ENCODE data around the gene DAZL.

DAZL gene

GRCh38 chr3:16606398-16606797 is 1.2 kb upstream of the DAZL start:
- H3K27ac ChIP-seq, result no peak overlapping the region
- TF ChIP-seq CTCF (IDR thresholded peaks at IDR 0.05) (no peak), ZFX (IDR thresholded peaks at IDR 0.05; ENCODE audit: borderline replicate concordance) (no peak)

- H3K27ac ChIP-seq, result no peak overlapping the region
- TF ChIP-seq CTCF (IDR thresholded peaks at IDR 0.05), result no peak
- TF ChIP-seq ZFX (IDR thresholded peaks at IDR 0.05; ENCODE audit: borderline replicate concordance), result no peak
Measured at GRCh38 chr3:16605966-16606365, 743 bp upstream of the DAZL start.

- no peak overlapping the region for H3K27ac ChIP-seq
- 0 out of 2 replicates have a peak, but pooled peaks have one; percentile 9 for TF ChIP-seq CTCF (IDR thresholded peaks at IDR 0.05)
- TF ChIP-seq ZFX (IDR thresholded peaks at IDR 0.05; ENCODE audit: borderline replicate concordance), result no peak
Measured at GRCh38 chr3:16604433-16604832, 790 bp downstream of the DAZL start.

GRCh38 chr3:16601537-16602005 is 3.7 kb downstream of the DAZL start:
- peak; percentile 52 for TF ChIP-seq CTCF (IDR thresholded peaks at IDR 0.05)
- no peak for TF ChIP-seq ZFX (IDR thresholded peaks at IDR 0.05; ENCODE audit: borderline replicate concordance)
- no peak overlapping the region for H3K27ac ChIP-seq

- no peak overlapping the region for H3K27ac ChIP-seq
- TF ChIP-seq ZFX (IDR thresholded peaks at IDR 0.05; ENCODE audit: borderline replicate concordance) (no peak), CTCF (IDR thresholded peaks at IDR 0.05) (peak; percentile 85)
Measured at GRCh38 chr3:16600780-16601536, 4.3 kb downstream of the DAZL start.

GRCh38 chr3:16599694-16600093 is 5.5 kb downstream of the DAZL start:
- TF ChIP-seq ZFX (IDR thresholded peaks at IDR 0.05; ENCODE audit: borderline replicate concordance), result no peak
- TF ChIP-seq CTCF (IDR thresholded peaks at IDR 0.05), result no peak

GRCh38 chr3:16596352-16597032 is 8.7 kb downstream of the DAZL start:
- TF ChIP-seq ZFX (IDR thresholded peaks at IDR 0.05; ENCODE audit: borderline replicate concordance), result no peak
- TF ChIP-seq CTCF (IDR thresholded peaks at IDR 0.05), result no peak
- no peak overlapping the region for H3K27ac ChIP-seq

More at GRCh38 chr3:16599694-16600093, 5.5 kb downstream of the DAZL start:
- no peak overlapping the region for H3K27ac ChIP-seq

Measured in 22Rv1 (cell line).